ENCODE results near the gene HYLS1. TPM values are rescaled to one million over a fixed set of nuclear protein-coding genes. Genes with fewer than 3 reads are reported as not detected.

HYLS1 gene
- total and polyA plus RNA-seq, 9 of the 15 experiments (the other 6 are each of a cell fraction or from before 2014, with no cell fraction given) = 2.7 to 8.2 (median 4.8) TPM

DNA sequence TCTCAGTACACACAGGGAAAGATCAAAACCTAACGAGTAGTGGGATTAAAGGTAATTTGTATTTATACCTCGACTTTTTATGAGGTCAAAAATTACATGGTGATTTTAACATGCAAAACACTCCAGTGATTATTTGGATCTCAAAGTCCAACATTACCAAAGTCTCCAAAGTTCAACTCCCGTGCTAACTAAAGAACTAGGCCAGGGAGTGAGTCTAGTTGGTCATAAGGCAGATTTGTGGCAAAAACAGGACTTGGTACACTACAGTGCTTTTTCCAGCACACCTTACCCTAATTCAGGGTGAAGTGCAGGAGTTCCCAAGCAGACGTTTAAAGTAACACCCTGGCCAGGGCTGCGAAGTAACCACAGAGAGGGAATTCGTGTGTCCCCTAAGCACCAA, 14.4 kb downstream of the HYLS1 start:
- no peak for FAIRE-seq
- Histone ChIP-seq H3K27ac (ENCODE audit: extremely low read depth, low read depth, low read length) (peak overlapping the region; percentile 67), H3K9me1 (ENCODE audit: control insufficient read depth, insufficient read depth, low read length) (no peaks in the 10 kb centered on the region), H3K4me1 (replicated peaks in 1 of 2; ENCODE audit: control insufficient read depth in 2 of 2, insufficient read depth in 2 of 2, low read length in 2 of 2) (peaks cover 0 to 6% of the 10 kb centered on the region in 2 experiments; a peak in 2 of 5 replicates), H3K36me3 (ENCODE audit: control insufficient read depth, insufficient read depth, low read length) (peaks cover 37% of the 10 kb centered on the region), H3K79me2 (ENCODE audit: control insufficient read depth, insufficient read depth, low read length) (peaks cover 42% of the 10 kb centered on the region), H2AFZ (ENCODE audit: low read depth, low read length) (peak overlapping the region; percentile 56), H4K20me1 (replicated peaks; ENCODE audit: control insufficient read depth, insufficient read depth, low read length) (no peaks in the 10 kb centered on the region), H3K9me3 (replicated peaks; ENCODE audit: control insufficient read depth, insufficient read depth, low read depth, low read length) (no peaks in the 10 kb centered on the region), H3K4me3 (peak overlapping the region; percentile 68), H3K27me3 (ENCODE audit: control insufficient read depth in 2 of 2, insufficient read depth in 2 of 2, low read length in 2 of 2) (peaks cover 6 to 20% of the 10 kb centered on the region in 2 experiments; a peak in 4 of 5 replicates), H3K9ac (ENCODE audit: insufficient read depth in 1 of 2, low read depth in 2 of 2, low read length in 2 of 2) (peak overlapping the region; percentile 85 to 93; a peak in 3 of 4 replicates), H3K4me2 (ENCODE audit: insufficient read depth, low read length) (peak overlapping the region; percentile 89)
- in situ Hi-C loops (cut with MboI) = no loop called here
- intact Hi-C loops (cut with micrococcal nuclease) = no loop called here
- BruUV-seq (replicated peaks) = no TSS peak
- no peak for DNase-seq (ENCODE audit: extremely low read depth in 1 of 4, low spot score in 3 of 4)
- TF ChIP-seq, protein P1, sequence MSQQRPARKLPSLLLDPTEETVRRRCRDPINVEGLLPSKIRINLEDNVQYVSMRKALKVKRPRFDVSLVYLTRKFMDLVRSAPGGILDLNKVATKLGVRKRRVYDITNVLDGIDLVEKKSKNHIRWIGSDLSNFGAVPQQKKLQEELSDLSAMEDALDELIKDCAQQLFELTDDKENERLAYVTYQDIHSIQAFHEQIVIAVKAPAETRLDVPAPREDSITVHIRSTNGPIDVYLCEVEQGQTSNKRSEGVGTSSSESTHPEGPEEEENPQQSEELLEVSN (IDR thresholded peaks at IDR 0.05; ENCODE audit: borderline replicate concordance in 1 of 2, extremely low read depth in 1 of 2, insufficient read depth in 1 of 2, insufficient read length in 1 of 2, low read depth in 1 of 2, low read length in 1 of 2, poor library complexity in 1 of 2, severe bottlenecking in 1 of 2) = peak in 1 of 2 experiments; percentile 16
- TF ChIP-seq POU5F1 (IDR thresholded peaks at IDR 0.05; ENCODE audit: borderline replicate concordance, low read depth, low read length, partially characterized antibody) = no peak
- WGBS (ENCODE audit: insufficient coverage, low coverage, missing lambda C conversion rate) = 4% methylated on average over 6 of the region's 6 CpGs
- ChIA-PET CTCF (ENCODE audit: low intra/inter-chr PET ratio) (interaction anchor here (0.7 kb wide), 1 partner anchor 143 kb away, joined by 3 read pairs; no protein-coding TSS in a partner anchor), POLR2A (interaction anchor here (1.8 kb wide), 1 partner anchor 15 kb away, joined by 9 read pairs; no protein-coding TSS in a partner anchor)
- ATAC-seq = peak; percentile 56

All from K562 (cell line).